Chondrocyte (in vitro differentiated cells): ENCODE measurements around the gene STAB1. TPM values are rescaled to one million over a fixed set of nuclear protein-coding genes. Genes with fewer than 3 reads are reported as not detected.

Experiments used
- DNase-seq: peaks from one replicate; pipeline ENCODE4 v3.0.0; 2021; ENCODE audit warnings: mixed read lengths, low spot score
- H3K27ac Mint-ChIP-seq: one replicate; pipeline ENCODE4 v1.8.0; 2021; ENCODE audit warnings: mild to moderate bottlenecking, moderate library complexity, mixed read lengths; ENCODE audit not compliant: unreplicated experiment
- H3K27me3 Mint-ChIP-seq: 2 replicates; pipeline ENCODE4 v1.8.0; 2021; ENCODE audit warnings: low read depth, mixed read lengths
- H3K36me3 Mint-ChIP-seq: 2 replicates; pipeline ENCODE4 v1.8.0; 2021; ENCODE audit warnings: low read depth, mixed read lengths
- H3K4me1 Mint-ChIP-seq: 2 replicates; pipeline ENCODE4 v1.8.0; 2021; ENCODE audit warnings: low read depth, mild to moderate bottlenecking, mixed read lengths
- H3K4me3 Mint-ChIP-seq: one replicate; pipeline ENCODE4 v1.8.0; 2021; ENCODE audit warnings: mild to moderate bottlenecking, moderate library complexity, mixed read lengths; ENCODE audit not compliant: unreplicated experiment
- H3K9me3 Mint-ChIP-seq: 2 replicates; pipeline ENCODE4 v1.8.0; 2021; ENCODE audit warnings: low read depth, mixed read lengths
- CTCF ChIP-seq: fragments of 200-600 bp; sonication (generic); IDR thresholded peaks from 2 replicates; pipeline ENCODE4 v1.5.0; 2021; ENCODE audit warnings: antibody characterized with exemption, mild to moderate bottlenecking, moderate library complexity
- total RNA-seq: library from RNA; stranded (reverse); gene quantifications from 3 replicates; pipeline ENCODE4 v1.2.1, GENCODE V29; 2021

Gene STAB1
- total RNA-seq, 1 donor from 2014 or later, result not detected

- Mint-ChIP-seq H3K4me3 (peak within 1 kb of the TSS; percentile 83), H3K9me3 (no peaks in the 10 kb centered on the region), H3K27me3 (no peaks in the 10 kb centered on the region), H3K36me3 (peaks cover 7% of the 10 kb centered on the region), H3K4me1 (peaks cover 52% of the 10 kb centered on the region), H3K27ac (peak within 1 kb of the TSS; percentile 88)
- TF ChIP-seq CTCF, result peak; percentile 37
- peak; percentile 91 for DNase-seq
Observed at GRCh38 chr3:52533623-52534280, 38.6 kb downstream of the STAB1 start, which contains the start of gene NT5DC2. Gene NT5DC2, minus strand, starts transcription at chr3:52533857. Its CDS starts 120 bp downstream, at chr3:52533737.

- no peak for TF ChIP-seq CTCF
- H3K27me3 Mint-ChIP-seq, result no peaks in the 10 kb centered on the region
- H3K4me3 Mint-ChIP-seq, result peak overlapping the region; percentile 83
- H3K36me3 Mint-ChIP-seq, result peaks cover 9% of the 10 kb centered on the region
- DNase-seq, result peak; percentile 90
- no peaks in the 10 kb centered on the region for H3K9me3 Mint-ChIP-seq
- peak overlapping the region; percentile 88 for H3K27ac Mint-ChIP-seq
- peaks cover 59% of the 10 kb centered on the region for H3K4me1 Mint-ChIP-seq
Observed at GRCh38 chr3:52534281-52535183, 39.4 kb downstream of the STAB1 start.

- H3K4me3 Mint-ChIP-seq, result peak overlapping the region; percentile 98
- no peaks in the 10 kb centered on the region for H3K27me3 Mint-ChIP-seq
- H3K27ac Mint-ChIP-seq, result peak overlapping the region; percentile 87
- H3K4me1 Mint-ChIP-seq, result peaks cover 64% of the 10 kb centered on the region
- TF ChIP-seq CTCF, result no peak
- H3K36me3 Mint-ChIP-seq, result peaks cover 11% of the 10 kb centered on the region
- DNase-seq, result no peak
- H3K9me3 Mint-ChIP-seq, result no peaks in the 10 kb centered on the region
Observed at GRCh38 chr3:52535411-52536111, 40.4 kb downstream of the STAB1 start.

GRCh38 chr3:52536112-52536368, 40.9 kb downstream of the STAB1 start:
- Mint-ChIP-seq H3K4me1 (peaks cover 66% of the 10 kb centered on the region), H3K27ac (peak overlapping the region; percentile 87), H3K27me3 (no peaks in the 10 kb centered on the region)

More at GRCh38 chr3:52536112-52536368, 40.9 kb downstream of the STAB1 start:
- no peaks in the 10 kb centered on the region for H3K9me3 Mint-ChIP-seq
- H3K4me3 Mint-ChIP-seq, result peak overlapping the region; percentile 98
- H3K36me3 Mint-ChIP-seq, result peaks cover 12% of the 10 kb centered on the region
- DNase-seq, result no peak
- no peak for TF ChIP-seq CTCF
